Measurements from ENCODE around the gene TMEM259.

GRCh38 chr19:1009041-1009980, 11.6 kb downstream of the TMEM259 start:
- TF ChIP-seq CTCF (conservative IDR thresholded peaks at IDR 0.05), result no peak
- TF ChIP-seq EZH2 (IDR thresholded peaks at IDR 0.05; ENCODE audit: low read depth), result no peak
